Gastrocnemius medialis (tissue), 4 donors: ENCODE results near the gene HBS1L.

Experiments used
- CTCF ChIP-seq, 5 experiments: fragments of 450-650 bp in 3 of 5; fragments of 200-600 bp in 2 of 5; sonication (generic) in 2 of 5; IDR thresholded peaks in 4 of 5; conservative IDR thresholded peaks in 1 of 5; 1 replicate in 4 of 5; 2 replicates in 1 of 5; pipeline ENCODE4 v1.5.1; 2016 to 2019; ENCODE audit warnings: antibody characterized with exemption in 5 of 5, mild to moderate bottlenecking in 3 of 5, moderate library complexity in 3 of 5
- POLR2A ChIP-seq, 2 donors: fragments of 450-650 bp; IDR thresholded peaks; one replicate each; pipeline ENCODE4 v1.6.1; 2017; ENCODE audit warnings: antibody characterized with exemption in 2 of 2, mild to moderate bottlenecking in 2 of 2, moderate library complexity in 2 of 2

- no peak for TF ChIP-seq CTCF (IDR thresholded peaks at IDR 0.05 in 4 of 5, conservative IDR thresholded peaks at IDR 0.05 in 1 of 5)
- no peak for TF ChIP-seq POLR2A (IDR thresholded peaks at IDR 0.05)
Measured at GRCh38 chr6:134994431-134994830, 60.2 kb downstream of the HBS1L start.
